GM21529 (cell line): ENCODE results near the gene KLF8.

Experiments used
- ATAC-seq: cut with Tn5 transposase; IDR thresholded peaks from one replicate; pipeline ENCODE4 v1.9.1; 2021; ENCODE audit not compliant: unreplicated experiment

Gene KLF8

DNA sequence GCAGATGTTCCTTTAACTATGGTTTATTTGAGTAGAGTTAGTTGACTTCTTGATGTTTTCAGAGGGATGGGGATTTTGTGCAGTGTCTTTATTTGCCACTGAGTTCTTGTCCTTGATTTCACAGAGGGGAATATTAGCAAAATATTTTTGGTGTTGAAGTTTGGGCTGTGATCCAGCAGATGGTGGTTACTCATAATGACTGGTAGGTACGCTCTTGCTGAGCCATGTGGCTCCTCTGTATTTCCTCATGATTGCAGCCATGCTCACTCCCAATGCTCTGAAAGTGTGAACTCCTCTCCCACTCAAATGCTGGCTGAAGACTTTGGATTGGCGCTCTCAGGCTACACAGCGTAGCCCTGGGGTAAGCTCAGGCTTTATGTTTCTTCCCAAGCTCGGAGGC, 77.7 kb downstream of the KLF8 start:
- no peak for ATAC-seq

DNA sequence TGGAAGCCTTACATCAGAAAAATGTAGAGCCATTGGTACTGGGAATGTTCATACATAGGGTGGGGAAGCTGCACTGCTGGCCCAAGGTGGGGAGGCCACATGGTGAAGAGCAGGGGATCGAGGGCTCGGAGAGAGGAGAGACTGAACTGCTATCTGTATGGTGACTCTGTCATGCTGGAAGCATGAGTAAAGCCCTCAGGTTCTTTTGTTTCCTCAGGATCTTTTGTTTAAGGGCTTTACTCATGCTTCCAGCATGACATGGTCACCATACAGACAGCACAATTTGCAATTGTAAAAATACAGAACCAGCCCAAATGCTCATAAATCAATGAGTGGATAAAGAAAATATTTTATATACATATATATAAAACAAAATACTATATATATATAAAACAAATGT, 78.4 kb downstream of the KLF8 start:
- no peak for ATAC-seq

DNA sequence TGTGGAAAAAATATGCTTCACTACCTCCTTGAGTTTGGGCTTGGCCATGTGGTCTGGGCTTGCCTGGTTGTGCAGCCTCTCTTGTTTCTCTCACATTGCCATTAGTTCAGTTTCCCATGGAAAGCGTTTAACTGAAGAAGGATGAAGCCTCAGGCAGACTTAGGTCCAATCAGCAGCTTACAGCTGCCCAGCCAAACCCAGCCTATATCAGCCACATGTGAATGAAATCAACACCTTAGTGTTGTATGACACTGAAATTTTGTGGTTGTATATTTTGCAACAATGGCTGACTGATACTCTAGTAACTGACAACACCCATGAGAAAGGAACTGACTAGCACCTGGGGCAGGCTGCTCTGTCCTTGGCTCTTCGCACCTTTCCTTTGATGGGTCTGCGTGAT, 81.2 kb downstream of the KLF8 start:
- ATAC-seq: no peak

DNA sequence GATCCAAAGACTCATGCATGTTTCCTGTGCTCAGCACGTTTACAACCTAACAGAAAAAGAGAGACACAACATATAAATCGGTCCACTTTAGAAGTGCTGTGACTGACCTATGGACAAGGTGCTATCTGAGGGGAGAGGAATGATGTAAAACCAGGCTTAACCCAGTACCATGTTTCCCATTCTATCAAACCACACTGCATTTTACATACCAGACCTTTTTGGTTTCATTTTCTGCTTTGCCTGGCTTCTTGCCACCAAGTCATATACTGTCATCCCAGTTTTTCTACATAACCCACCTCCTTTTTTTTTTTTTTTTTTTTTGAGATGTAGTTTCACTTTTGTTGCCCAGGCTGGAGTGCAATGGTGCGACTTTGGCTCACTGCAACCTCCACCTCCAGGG, 82.2 kb downstream of the KLF8 start:
- no peak for ATAC-seq

DNA sequence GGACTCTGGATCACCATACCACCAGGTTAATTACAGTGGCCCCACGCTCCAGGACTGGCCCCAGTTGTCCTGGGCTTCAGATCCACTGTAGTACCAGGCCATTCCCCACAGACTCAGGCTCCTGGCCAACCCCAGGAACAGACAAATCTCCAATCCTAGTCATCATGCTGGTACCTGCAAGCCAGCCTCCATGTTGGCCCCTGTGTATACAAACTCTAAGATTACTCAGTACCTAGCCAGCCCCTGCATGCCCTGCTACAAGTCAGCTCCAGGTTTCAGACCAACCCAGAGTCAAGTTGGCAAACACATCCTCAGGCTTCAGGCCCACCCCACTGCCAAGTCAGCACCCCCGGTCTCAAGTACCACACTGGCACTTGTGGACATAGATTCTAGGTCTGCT, 85.9 kb downstream of the KLF8 start:
- ATAC-seq: no peak

DNA sequence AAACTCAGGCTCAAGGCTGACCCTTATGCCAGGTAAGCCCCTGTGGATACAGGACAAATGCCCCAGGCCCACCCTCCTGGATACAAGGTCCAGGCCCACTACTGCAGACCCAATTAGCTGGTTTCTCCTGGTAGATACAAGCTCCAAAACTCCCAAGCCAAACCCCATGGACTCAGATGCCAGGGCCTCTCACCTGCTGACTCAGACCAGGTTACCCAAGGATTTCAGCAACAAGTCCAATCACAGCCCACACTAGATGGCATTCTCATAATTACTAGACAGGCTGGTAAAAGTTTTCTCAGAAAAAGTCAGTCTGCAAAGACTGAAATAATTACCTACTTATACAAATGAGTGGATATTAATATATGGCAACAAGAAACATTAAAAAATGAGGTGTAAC, 87.0 kb downstream of the KLF8 start:
- ATAC-seq: no peak
